HepG2 (cell line): Measurements from ENCODE around the gene TCAP. TPM values are rescaled to one million over a fixed set of nuclear protein-coding genes. Genes with fewer than 3 reads are reported as not detected.

ENCODE experiments used
- ATAC-seq: fragments of 200-7000 bp; cut with Tn5 transposase; 3 replicates; pipeline ENCODE4 v1.9.1; 2020; ENCODE audit warnings: mild to moderate bottlenecking, moderate library complexity
- BruUV-seq: library from RNA; stranded (reverse); fragments of 400-500 nt; replicated peaks from 2 replicates; lab custom pipeline; 2021; lab: Mats Ljungman, UMichigan
- CTCF ChIA-PET: fragments of 300-600 bp; formaldehyde crosslinking; extraction: SDS; loops from one replicate; lab custom pipeline; 2021; ENCODE audit warnings: low total read pairs, inconsistent platforms, low intra/inter-chr PET ratio; lab: Yijun Ruan, JAX
- POLR2A ChIA-PET: fragments of 350-600 bp; sonication (Branson Sonifier 250); formaldehyde crosslinking; loops from one replicate; lab custom pipeline; 2020; ENCODE audit warnings: antibody characterized with exemption, inconsistent platforms; lab: Yijun Ruan, JAX
- DNase-seq: peaks from one replicate; pipeline ENCODE4 v3.0.0-alpha.2; 2015; ENCODE audit warnings: low spot score
- FAIRE-seq: peaks from 3 replicates; lab custom pipeline; 2011; peaks lifted over from hg19 to GRCh38; lab: Jason Lieb, UNC
- H2AFZ ChIP-seq: one replicate; pipeline ENCODE4 v1.6.1; 2011; ENCODE audit warnings: low read length, inconsistent platforms
- H3K27ac ChIP-seq: fragments of 300-600 bp; 3 replicates; pipeline ENCODE4 v1.8.0; 2011; ENCODE audit warnings: mixed run types, mild to moderate bottlenecking, mixed read lengths, low read length, inconsistent platforms; ENCODE audit not compliant: insufficient read depth; ENCODE audit errors: extremely low read length
- H3K27me3 ChIP-seq, 2 experiments: fragments of 200-600 bp in 1 of 2; 2 replicates in 1 of 2; 3 replicates in 1 of 2; pipeline versions ENCODE4 v1.6.0 to v1.8.0; 2011; ENCODE audit warnings: low read length in 2 of 2, mild to moderate bottlenecking in 2 of 2, moderate library complexity in 2 of 2, inconsistent platforms in 1 of 2; ENCODE audit not compliant: insufficient read depth in 2 of 2, control insufficient read depth in 1 of 2
- H3K36me3 ChIP-seq, 2 experiments: fragments of 200-600 bp in 1 of 2; replicated peaks in 1 of 2; 2 replicates in 1 of 2; 3 replicates in 1 of 2; pipeline versions ENCODE4 v1.5.1 to v1.8.0; 2011; ENCODE audit warnings: low read length in 2 of 2, inconsistent platforms in 1 of 2; ENCODE audit not compliant: insufficient read depth in 2 of 2, control insufficient read depth in 1 of 2
- H3K4me1 ChIP-seq: 2 replicates; pipeline ENCODE4 v1.5.1; 2012; ENCODE audit warnings: low read length, inconsistent platforms; ENCODE audit not compliant: insufficient read depth
- H3K4me2 ChIP-seq: 2 replicates; pipeline ENCODE4 v1.6.0; 2011; ENCODE audit warnings: low read depth, low read length, inconsistent platforms
- H3K4me3 ChIP-seq, 3 experiments: fragments of 200-600 bp in 1 of 3; sonication (generic), shearing (Covaris generic) in 1 of 3; replicated peaks in 1 of 3; 2 replicates each; pipeline ENCODE4 v1.5.1; 2011 to 2016; ENCODE audit warnings: low read length in 3 of 3, inconsistent platforms in 2 of 3, low read depth in 2 of 3, mild to moderate bottlenecking in 2 of 3, control low read depth in 1 of 3, mixed read lengths in 1 of 3; ENCODE audit not compliant: insufficient read depth in 1 of 3
- H3K79me2 ChIP-seq: one replicate; pipeline ENCODE4 v1.6.1; 2011; ENCODE audit warnings: low read length, inconsistent platforms; ENCODE audit not compliant: insufficient read depth
- H3K9ac ChIP-seq: 2 replicates; pipeline ENCODE4 v1.6.0; 2011; ENCODE audit warnings: mild to moderate bottlenecking, low read depth, low read length, inconsistent platforms; ENCODE audit not compliant: insufficient read depth
- H3K9me3 ChIP-seq: 2 replicates; pipeline ENCODE4 v1.5.1; 2012; ENCODE audit warnings: mild to moderate bottlenecking, low read length
- H4K20me1 ChIP-seq: 2 replicates; pipeline ENCODE4 v1.6.0; 2011; ENCODE audit warnings: inconsistent platforms, mild to moderate bottlenecking, low read length, moderate library complexity; ENCODE audit not compliant: insufficient read depth
- AGO2 ChIP-seq: fragments of 200-400 bp; formaldehyde crosslinking; optimal IDR thresholded peaks from 2 replicates; pipeline ENCODE3; 2017; ENCODE audit warnings: mild to moderate bottlenecking, low read depth, low read length, moderate library complexity
- ATF3 ChIP-seq: sonication (generic); formaldehyde crosslinking; IDR thresholded peaks from 2 replicates; pipeline ENCODE4 v1.4.0; 2020; ENCODE audit warnings: missing genetic modification reagents
- CHCHD3 ChIP-seq: sonication (generic); formaldehyde crosslinking; IDR thresholded peaks from 2 replicates; pipeline ENCODE4 v1.8.0; 2022; ENCODE audit warnings: mild to moderate bottlenecking, missing genetic modification reagents, moderate library complexity
- CTCF ChIP-seq: sonication (generic); formaldehyde crosslinking; IDR thresholded peaks from 2 replicates; pipeline ENCODE4 v1.5.0; 2020; ENCODE audit warnings: mild to moderate bottlenecking, missing genetic modification reagents, moderate library complexity
- GFI1 ChIP-seq: sonication (generic); formaldehyde crosslinking; IDR thresholded peaks from 2 replicates; pipeline ENCODE4 v1.5.0; 2020; ENCODE audit warnings: missing genetic modification reagents, mild to moderate bottlenecking, borderline replicate concordance
- RBM39 ChIP-seq: fragments of 200-400 bp; formaldehyde crosslinking; IDR thresholded peaks from one replicate; pipeline ENCODE4 v1.6.1; 2018; ENCODE audit warnings: antibody characterized with exemption, mild to moderate bottlenecking, low read depth, low read length; ENCODE audit not compliant: poor library complexity, severe bottlenecking
- TEAD3 ChIP-seq: optimal IDR thresholded peaks from 2 replicates; pipeline ENCODE3; 2016; ENCODE audit warnings: borderline replicate concordance
- ZKSCAN1 ChIP-seq: fragments of 150-350 bp; IDR thresholded peaks from 2 replicates; pipeline ENCODE4 v1.6.1; 2014; ENCODE audit warnings: low read length
- ZNF276 ChIP-seq: sonication (generic); formaldehyde crosslinking; IDR thresholded peaks from 2 replicates; pipeline ENCODE4 v1.4.0; 2020; ENCODE audit warnings: mild to moderate bottlenecking, low read depth, missing genetic modification reagents
- ZNF513 ChIP-seq: sonication (generic); formaldehyde crosslinking; conservative IDR thresholded peaks from 2 replicates; pipeline ENCODE4 v1.5.0; 2020; ENCODE audit warnings: missing genetic modification reagents
- ZNF605 ChIP-seq: sonication (generic); formaldehyde crosslinking; IDR thresholded peaks from 2 replicates; pipeline ENCODE4 v1.8.0; 2022; ENCODE audit warnings: mild to moderate bottlenecking, missing genetic modification reagents
- WGBS: methylation state at CpG from one replicate; pipeline ENCODE4 v1.1.6; 2017; ENCODE audit warnings: low lambda C conversion rate; 5-methylcytosine and 5-hydroxymethylcytosine counted together
- in situ Hi-C: cut with HindIII; loops from 2 replicates; pipeline ENCODE4 v1.10.0; 2017; ENCODE audit warnings: low pct_unique_long_range_greater_than_20kb; ENCODE audit not compliant: extremely low pct_ligation_motif_present
- intact Hi-C: fragments of 100-400 bp; cut with micrococcal nuclease; formaldehyde crosslinking; loops from one replicate; pipeline ENCODE4 v1.10.0; 2022; ENCODE audit not compliant: unreplicated experiment
- polyA plus RNA-seq, 8 experiments: library from polyadenylated mRNA; depleted of rRNA in 3 of 8; stranded (reverse) in 7 of 8; unstranded in 1 of 8; fragments of >200 nt; fragmentation: Illumina TruSeq in 4 of 8; extraction: Trizol in 4 of 8; gene quantifications; 2 replicates each; pipeline versions ENCODE4 v1.2.1 to v1.2.3, GENCODE V29; 2011 to 2016; ENCODE audit warnings: low read depth in 4 of 8, missing spikeins in 1 of 8, mixed read lengths in 1 of 8; ENCODE audit not compliant: insufficient read depth in 1 of 8
- total RNA-seq, 5 experiments: library from RNA; depleted of rRNA; stranded (reverse); fragments of >200 nt; fragmentation: Illumina TruSeq; extraction: Trizol; gene quantifications; 2 replicates each; pipeline ENCODE4 v1.2.3, GENCODE V29; 2016; ENCODE audit warnings: low read depth in 1 of 5

Gene TCAP
- total and polyA plus RNA-seq, 2 of the 13 experiments (the other 11 are each of a cell fraction or from before 2014, with no cell fraction given) = 0.24 to 0.65 TPM

- Histone ChIP-seq H3K79me2 (peaks cover 53% of the 10 kb centered on the region), H4K20me1 (peaks cover 14% of the 10 kb centered on the region; the same call in 1 of the 2 replicates), H3K4me3 (no peak overlapping the region; a peak in 1 of 6 replicates), H3K27me3 (no peaks in the 10 kb centered on the region), H3K9ac (no peak overlapping the region), H3K4me2 (no peak overlapping the region), H3K4me1 (peaks cover 51% of the 10 kb centered on the region), H3K27ac (no peak overlapping the region), H2AFZ (no peak overlapping the region), H3K36me3 (peaks cover 33 to 39% of the 10 kb centered on the region in 2 experiments), H3K9me3 (no peaks in the 10 kb centered on the region)
- ATAC-seq = no peak
- ChIA-PET POLR2A (interaction anchor here (0.7 to 3.0 kb wide), 4 partner anchors 9 to 33 kb away, joined by 3 to 9 read pairs (median 6); partner anchors contain the start of gene GRB7), CTCF (no interaction called here)
- DNase-seq = no peak
- in situ Hi-C loops (no loop called here), intact Hi-C loops (no loop called here)
- FAIRE-seq = no peak
- WGBS = 97% methylated on average over 11 of the region's 11 CpGs
- TF ChIP-seq ZNF605 (CRISPR knock-in tag) (0 out of 2 replicates have a peak, but pooled peaks have one; percentile 12), GFI1 (CRISPR knock-in tag) (no peak), CTCF (CRISPR knock-in tag) (peak; percentile 27), AGO2 (peak; percentile 23), TEAD3 (CRISPR knock-in tag) (peak; percentile 91), ZKSCAN1 (peak; percentile 69), CHCHD3 (CRISPR knock-in tag) (no peak), ZNF276 (no peak), RBM39 (peak; percentile 17), ZNF513 (CRISPR knock-in tag) (no peak), ATF3 (CRISPR knock-in tag) (no peak)
- no TSS peak for BruUV-seq
Observed at GRCh38 chr17:39704821-39705551, 39.8 kb downstream of the TCAP start.
